Lung microvascular endothelial cell (primary cell): ENCODE results near the gene FAM83G. TPM values are rescaled to one million over a fixed set of nuclear protein-coding genes. Genes with fewer than 3 reads are reported as not detected.
A peak's percentile ranks its signal among the peaks of the same experiment; 100 is the strongest.
"Not testable (repeated sequence)": the region's sequence is repeated elsewhere in the genome, so short reads cannot be mapped to it uniquely, and the experiment has no call there.

Experiments used
- DNase-seq, 2 donors: peaks; one replicate each; pipeline versions ENCODE4 v3.0.0 to v3.0.0-alpha.2; 2010; ENCODE audit warnings: low read depth in 2 of 2
- total RNA-seq: library from RNA; depleted of rRNA; stranded (reverse); fragments of >200 nt; gene quantifications from 2 replicates; pipeline ENCODE4 v1.2.1, GENCODE V29; 2014

Gene FAM83G
- total RNA-seq, 1 donor from 2014 or later: 8.1 TPM

GRCh38 chr17:19023209-19023999, 18.8 kb upstream of the FAM83G start:
- no peak for DNase-seq

- no peak for DNase-seq
These were observed 18.2 kb upstream of the FAM83G start for GRCh38 chr17:19022747-19023146.

GRCh38 chr17:19022128-19022527, 17.6 kb upstream of the FAM83G start:
- no peak for DNase-seq

DNA sequence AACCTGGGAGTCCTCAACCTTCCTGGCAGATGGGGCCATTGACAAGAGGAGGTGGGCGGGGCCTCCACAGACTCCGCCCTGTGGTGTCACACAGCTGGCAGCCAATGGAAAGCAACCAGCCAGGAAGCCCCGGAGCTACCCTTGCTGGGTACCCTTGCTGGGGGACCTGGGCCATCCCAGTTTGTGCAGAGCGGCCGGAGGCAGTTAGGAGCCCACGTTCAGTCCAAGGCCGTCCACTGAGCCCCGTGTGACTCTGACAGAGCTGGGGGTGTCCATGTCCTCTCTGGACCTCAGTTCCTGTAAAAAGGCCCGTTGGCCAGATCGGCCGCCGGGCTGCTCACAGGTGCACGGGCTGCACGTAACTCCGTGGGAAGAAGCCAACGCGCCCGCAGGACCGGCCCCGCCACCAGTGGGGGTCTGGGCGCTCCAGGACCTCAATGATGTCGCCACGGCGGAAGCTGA, 17.1 kb upstream of the FAM83G start:
- peak; percentile 24 to 42 for DNase-seq

- DNase-seq: not testable (repeated sequence)
These were observed 16.6 kb upstream of the FAM83G start for GRCh38 chr17:19021011-19021621.

- no peak for DNase-seq
These were observed 15.5 kb upstream of the FAM83G start for GRCh38 chr17:19020016-19020415.

DNA sequence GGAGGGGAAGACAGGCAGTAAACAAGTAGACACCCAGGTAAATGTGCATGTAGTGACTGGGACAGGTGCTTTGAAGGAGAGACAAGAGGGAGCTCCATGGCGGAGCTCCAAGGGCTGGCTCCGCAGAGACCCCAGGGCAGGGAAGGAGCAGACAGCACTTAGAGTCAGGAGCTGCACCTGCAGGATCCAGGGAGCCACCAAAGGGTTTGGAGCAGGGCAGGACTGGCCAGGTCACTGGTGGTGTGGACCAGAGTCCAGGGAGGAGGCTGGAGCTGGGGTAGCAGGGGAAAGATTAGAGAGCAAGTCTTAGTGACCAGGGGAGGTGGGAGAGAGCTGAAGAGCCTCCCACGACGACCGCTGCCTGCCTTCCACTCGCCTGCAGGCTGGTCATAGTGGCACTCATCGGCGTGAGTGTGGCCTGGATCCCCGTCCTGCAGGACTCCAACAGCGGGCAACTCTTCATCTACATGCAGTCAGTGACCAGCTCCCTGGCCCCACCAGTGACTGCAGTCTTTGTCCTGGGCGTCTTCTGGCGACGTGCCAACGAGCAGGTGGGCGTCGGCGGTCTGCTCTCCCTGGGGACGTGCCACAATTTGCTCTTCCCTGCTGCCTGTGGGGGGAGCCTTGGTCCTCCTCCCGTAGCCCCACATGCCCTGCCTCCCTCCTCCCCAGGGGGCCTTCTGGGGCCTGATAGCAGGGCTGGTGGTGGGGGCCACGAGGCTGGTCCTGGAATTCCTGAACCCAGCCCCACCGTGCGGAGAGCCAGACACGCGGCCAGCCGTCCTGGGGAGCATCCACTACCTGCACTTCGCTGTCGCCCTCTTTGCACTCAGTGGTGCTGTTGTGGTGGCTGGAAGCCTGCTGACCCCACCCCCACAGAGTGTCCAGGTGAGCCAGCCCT, 14.7 kb upstream of the FAM83G start:
- peak in 1 of 2 donors; percentile 24 for DNase-seq

- DNase-seq: no peak
These were observed 14.0 kb upstream of the FAM83G start for GRCh38 chr17:19018600-19018950.

DNA sequence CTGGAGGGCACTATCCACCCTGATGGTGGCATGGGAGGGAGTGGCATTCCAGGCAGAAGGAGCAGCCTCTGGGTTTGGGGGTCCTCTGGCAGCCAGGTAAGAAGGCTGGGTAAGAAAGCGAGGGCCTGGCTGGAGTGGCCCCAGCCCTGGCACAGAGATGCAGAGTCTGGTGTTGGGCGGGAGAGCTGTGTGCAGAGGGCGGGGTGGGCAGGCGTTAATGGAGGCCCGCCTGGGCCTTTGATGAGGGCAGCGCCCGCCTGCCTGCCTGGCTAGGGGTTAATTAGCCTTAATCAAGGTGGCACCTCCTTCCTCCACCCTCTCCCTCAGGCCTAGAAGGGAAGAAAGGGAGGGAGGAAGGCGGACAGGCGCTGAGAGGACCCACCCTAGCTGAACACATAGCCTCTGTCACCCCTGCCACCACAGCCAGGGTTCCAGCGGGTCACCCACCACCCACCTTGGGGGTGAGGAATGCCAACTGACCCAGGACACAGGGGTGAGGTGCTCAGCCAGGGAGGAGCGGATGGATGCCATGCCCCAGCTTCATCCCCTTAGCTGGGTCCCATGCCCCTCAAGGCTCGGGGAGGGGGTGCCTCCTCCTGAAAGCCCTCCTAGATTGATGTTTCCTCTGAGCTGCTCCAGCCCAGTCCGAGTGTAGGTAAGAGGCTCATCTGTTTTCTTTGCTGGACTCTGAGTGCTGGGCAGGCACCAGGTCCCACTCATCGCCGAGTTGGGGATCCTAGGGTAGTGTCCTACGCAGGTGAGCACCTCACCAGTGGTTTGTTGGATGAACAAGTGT, 13.4 kb upstream of the FAM83G start:
- DNase-seq: no peak

- no peak for DNase-seq
These were observed 12.8 kb upstream of the FAM83G start for GRCh38 chr17:19017401-19017800.

DNA sequence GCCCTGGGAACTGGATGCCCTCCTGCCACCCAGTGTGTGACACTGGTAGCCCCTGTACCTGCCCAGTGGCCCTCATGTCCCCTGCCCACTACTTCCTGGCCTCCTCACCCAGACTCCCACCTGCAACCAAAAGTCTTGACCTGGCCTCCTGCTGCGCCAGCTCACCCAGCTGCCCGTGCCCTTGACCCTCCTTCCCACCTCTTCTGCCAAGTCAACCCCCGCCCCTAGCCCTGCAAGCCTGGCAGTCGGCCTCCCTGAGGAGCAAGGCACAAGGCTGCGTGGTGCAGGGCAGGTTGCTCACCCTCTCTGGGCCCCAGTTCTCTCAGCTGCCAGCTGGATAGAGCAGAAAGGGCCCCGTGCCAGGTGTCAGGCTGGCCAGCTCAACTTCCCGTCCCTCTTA, 12.3 kb upstream of the FAM83G start:
- peak in 1 of 2 donors; percentile 20 for DNase-seq

DNA sequence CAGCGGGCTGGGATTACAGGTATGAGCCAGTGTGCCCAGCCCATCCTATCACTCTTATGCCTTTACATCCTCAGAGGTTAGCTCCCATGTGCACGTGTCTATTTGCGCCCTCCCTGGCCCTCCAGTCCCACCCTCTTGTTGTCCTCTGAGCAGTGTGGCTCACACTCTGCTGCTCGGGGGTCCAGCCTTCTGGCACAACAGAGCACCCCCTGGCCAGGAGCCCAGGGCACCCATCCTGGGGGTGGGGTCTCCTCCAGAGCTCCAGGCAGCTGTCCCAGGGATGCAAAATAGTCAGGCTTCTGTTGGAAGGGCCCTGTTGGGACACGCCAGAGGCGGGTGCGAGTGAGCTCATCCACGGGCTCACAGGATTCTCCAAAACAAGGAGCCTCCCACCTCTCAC, 11.7 kb upstream of the FAM83G start:
- DNase-seq: no peak

GRCh38 chr17:19015428-19015827, 10.9 kb upstream of the FAM83G start:
- DNase-seq: no peak

GRCh38 chr17:19014628-19015215, 10.2 kb upstream of the FAM83G start:
- no peak for DNase-seq

- no peak for DNase-seq
These were observed 9.5 kb upstream of the FAM83G start for GRCh38 chr17:19013806-19014627.

DNA sequence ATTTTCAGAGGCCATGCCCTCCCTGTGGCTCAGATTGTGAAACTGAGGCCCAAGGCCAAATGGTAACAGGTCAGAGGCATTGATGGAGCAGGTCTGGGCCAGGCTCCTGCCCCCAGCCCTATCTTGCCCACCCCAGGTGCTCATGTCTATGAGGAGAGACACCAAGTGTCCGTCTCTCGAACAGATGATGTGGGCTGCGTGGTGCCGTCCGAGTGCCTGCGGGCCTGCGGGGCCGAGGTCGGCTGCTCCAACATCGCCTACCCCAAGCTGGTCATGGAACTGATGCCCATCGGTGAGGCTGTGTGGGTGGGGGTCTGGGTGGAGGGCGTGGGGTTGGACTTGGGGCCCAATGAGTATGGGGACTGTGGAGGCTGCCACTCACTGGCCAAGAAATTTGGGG, 8.7 kb upstream of the FAM83G start:
- DNase-seq: no peak

DNA sequence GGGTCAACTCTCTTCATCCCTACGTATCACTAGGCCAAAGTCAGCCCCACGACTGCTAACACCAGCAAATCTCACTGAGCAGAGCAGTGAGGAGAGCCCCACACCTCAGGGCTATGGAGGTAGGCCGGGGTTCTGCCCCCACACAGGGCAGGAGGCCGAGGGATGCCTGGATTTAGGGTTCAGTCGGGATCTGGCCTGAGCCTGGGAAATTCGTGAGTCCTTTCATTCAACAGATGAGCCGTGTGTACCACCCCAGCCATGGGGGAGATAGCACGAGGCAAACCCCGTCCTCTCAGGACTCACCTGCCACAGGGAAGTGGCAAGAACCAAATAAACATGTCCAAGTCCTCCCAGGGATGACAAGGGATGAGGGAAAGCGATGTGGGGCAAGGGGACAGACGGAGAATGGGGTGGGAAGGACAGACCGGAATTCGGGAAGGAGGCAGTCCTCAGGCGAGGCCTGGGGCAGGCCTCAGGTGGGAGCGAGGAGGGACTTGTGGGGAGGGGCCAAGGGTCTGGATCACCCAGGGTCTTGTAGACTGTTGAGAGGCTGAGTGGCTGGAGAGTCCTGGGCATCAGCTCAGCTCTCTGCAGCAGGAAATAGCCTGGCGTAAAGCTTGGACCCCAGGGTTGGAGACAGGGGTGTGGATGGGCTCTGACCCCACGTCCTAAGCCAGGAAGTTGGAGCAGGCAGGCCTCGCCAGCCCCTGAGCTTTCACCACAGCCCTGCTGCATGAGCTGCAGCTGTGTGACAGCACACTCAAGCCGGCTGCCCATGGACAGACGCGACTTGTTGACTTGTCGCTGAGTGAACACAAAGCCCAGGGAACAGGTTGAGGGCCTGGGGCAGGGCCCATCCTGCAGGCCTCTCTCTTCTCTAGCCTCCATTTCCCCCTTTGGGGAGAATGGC, 7.9 kb upstream of the FAM83G start:
- DNase-seq: no peak

DNA sequence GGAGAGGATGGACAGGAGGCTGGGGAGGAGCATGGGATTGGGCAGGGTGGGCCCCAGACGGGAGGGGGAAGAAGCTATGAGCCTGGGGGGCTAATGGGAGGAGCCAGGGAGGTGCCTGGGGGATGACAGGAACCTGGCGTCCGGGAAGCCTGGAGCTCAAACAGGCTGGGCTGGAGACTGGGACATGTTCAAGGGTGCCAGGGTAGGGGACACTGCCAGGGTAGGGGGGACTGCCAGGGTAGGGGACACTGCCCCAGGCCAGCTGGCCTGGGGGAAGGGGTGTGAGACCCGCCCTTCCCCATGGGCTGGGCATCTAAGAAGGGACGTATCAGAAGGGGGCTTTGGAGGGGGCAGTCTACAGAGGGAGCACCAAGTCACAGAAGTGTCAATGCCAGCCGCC, 7.0 kb upstream of the FAM83G start:
- no peak for DNase-seq
